ENCODE results near the gene ACBD7. TPM values are rescaled to one million over a fixed set of nuclear protein-coding genes. Genes with fewer than 3 reads are reported as not detected.
A peak's percentile ranks its signal among the peaks of the same experiment; 100 is the strongest.

Gene ACBD7
- total RNA-seq, 4 donors from 2014 or later, result 0.70 to 1.1 TPM; not detected in 2

DNA sequence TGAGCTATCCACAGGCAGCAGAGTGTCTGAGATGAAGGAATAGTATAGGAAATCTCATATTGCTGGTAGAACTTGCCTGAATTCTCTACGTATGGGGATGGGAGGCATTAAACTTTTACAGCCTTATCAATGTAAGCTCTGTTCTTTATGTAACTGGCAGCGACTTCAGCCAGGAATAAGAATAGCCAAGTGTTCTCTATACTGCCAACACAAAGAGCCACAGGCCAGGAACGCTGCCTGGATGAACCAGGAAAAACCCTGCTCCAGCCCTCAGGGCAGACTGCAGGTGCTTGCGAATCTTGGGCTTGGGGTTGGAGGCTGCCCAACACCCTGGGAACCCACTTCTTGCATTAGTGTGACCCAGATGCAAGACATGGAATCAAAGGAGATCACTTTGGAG lies 50.9 kb downstream of the ACBD7 start:
- no peak for TF ChIP-seq POLR2A (IDR thresholded peaks at IDR 0.05)
- TF ChIP-seq, protein P1, sequence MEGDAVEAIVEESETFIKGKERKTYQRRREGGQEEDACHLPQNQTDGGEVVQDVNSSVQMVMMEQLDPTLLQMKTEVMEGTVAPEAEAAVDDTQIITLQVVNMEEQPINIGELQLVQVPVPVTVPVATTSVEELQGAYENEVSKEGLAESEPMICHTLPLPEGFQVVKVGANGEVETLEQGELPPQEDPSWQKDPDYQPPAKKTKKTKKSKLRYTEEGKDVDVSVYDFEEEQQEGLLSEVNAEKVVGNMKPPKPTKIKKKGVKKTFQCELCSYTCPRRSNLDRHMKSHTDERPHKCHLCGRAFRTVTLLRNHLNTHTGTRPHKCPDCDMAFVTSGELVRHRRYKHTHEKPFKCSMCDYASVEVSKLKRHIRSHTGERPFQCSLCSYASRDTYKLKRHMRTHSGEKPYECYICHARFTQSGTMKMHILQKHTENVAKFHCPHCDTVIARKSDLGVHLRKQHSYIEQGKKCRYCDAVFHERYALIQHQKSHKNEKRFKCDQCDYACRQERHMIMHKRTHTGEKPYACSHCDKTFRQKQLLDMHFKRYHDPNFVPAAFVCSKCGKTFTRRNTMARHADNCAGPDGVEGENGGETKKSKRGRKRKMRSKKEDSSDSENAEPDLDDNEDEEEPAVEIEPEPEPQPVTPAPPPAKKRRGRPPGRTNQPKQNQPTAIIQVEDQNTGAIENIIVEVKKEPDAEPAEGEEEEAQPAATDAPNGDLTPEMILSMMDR (IDR thresholded peaks at IDR 0.05), result no peak
- no peak overlapping the region for H3K27ac ChIP-seq
- no peaks in the 10 kb centered on the region for H3K27me3 ChIP-seq
- DNase-seq, result no peak
- H3K9me3 ChIP-seq, result no peaks in the 10 kb centered on the region
- H3K4me3 ChIP-seq, result no peak overlapping the region
- no peaks in the 10 kb centered on the region for H3K4me1 ChIP-seq
- no peaks in the 10 kb centered on the region for H3K36me3 ChIP-seq

- Histone ChIP-seq H3K4me3 (no peak overlapping the region), H3K9me3 (no peaks in the 10 kb centered on the region), H3K27ac (no peak overlapping the region), H3K4me1 (no peaks in the 10 kb centered on the region), H3K27me3 (no peaks in the 10 kb centered on the region), H3K36me3 (no peaks in the 10 kb centered on the region)
- DNase-seq, result peak in 2 of 3 donors; percentile 18 to 48
- TF ChIP-seq, protein P1 (IDR thresholded peaks at IDR 0.05), result no peak
- no peak for TF ChIP-seq POLR2A (IDR thresholded peaks at IDR 0.05)
Measured at GRCh38 chr10:15035385-15036301, 52.9 kb downstream of the ACBD7 start.

GRCh38 chr10:15027741-15028140 lies 60.8 kb downstream of the ACBD7 start:
- no peak overlapping the region for H3K27ac ChIP-seq
- no peaks in the 10 kb centered on the region for H3K4me1 ChIP-seq
- H3K27me3 ChIP-seq, result no peaks in the 10 kb centered on the region
- no peak for TF ChIP-seq POLR2A (IDR thresholded peaks at IDR 0.05)
- TF ChIP-seq, protein P1 (IDR thresholded peaks at IDR 0.05), result no peak
- H3K9me3 ChIP-seq, result no peaks in the 10 kb centered on the region
- H3K36me3 ChIP-seq, result no peaks in the 10 kb centered on the region
- DNase-seq, result no peak
- H3K4me3 ChIP-seq, result no peak overlapping the region

Other genes with a start within 250 kb of the ACBD7 start
- gene SUV39H2, start 209.9 kb downstream of the ACBD7 start, total RNA-seq, result 10 to 100 TPM in 2 of 4 donors, 1 to 10 TPM in 2; 2.5 to 22.3 (median 9.0) TPM
- 10 to 100 TPM; 10.9 to 18.2 (median 16.5) TPM for gene DCLRE1C, start 134.7 kb downstream of the ACBD7 start, total RNA-seq
- gene MEIG1, start 129.4 kb downstream of the ACBD7 start, total RNA-seq, result not detected
- not detected for gene OLAH, start 44.8 kb downstream of the ACBD7 start, total RNA-seq
- gene RPP38, start 8.6 kb upstream of the ACBD7 start, total RNA-seq, result 10 to 100 TPM; 13.5 to 21.5 (median 19.6) TPM
- gene NMT2, start 79.9 kb upstream of the ACBD7 start, total RNA-seq, result 10 to 100 TPM; 13.2 to 27.9 (median 20.8) TPM